Islet of Langerhans (tissue), 1 donor: ENCODE data around the gene PPP1R8.

Source experiments
- FAIRE-seq: peaks from one replicate; lab custom pipeline; 2011; peaks lifted over from hg19 to GRCh38; lab: Jason Lieb, UNC

PPP1R8 gene

GRCh38 chr1:27894521-27894920 is 63.9 kb downstream of the PPP1R8 start:
- FAIRE-seq, result peak; percentile 81
